Measurements from ENCODE around the gene U2AF1L4.

U2AF1L4 gene

GRCh38 chr19:35788205-35788960 is 43.2 kb upstream of the U2AF1L4 start:
- H3K36me3 ChIP-seq (ENCODE audit: control insufficient read depth in 1 of 2, insufficient read depth in 2 of 2, low read length in 2 of 2): no peaks in the 10 kb centered on the region
- H3K4me1 ChIP-seq (ENCODE audit: control insufficient read depth in 1 of 2, insufficient read depth in 2 of 2, low read length in 2 of 2): no peaks in the 10 kb centered on the region
- no peak overlapping the region for H3K27ac ChIP-seq (ENCODE audit: low read depth, low read length)
- no peak overlapping the region for H3K9ac ChIP-seq (ENCODE audit: low read depth in 1 of 2, low read length in 2 of 2)
- H3K9me3 ChIP-seq (ENCODE audit: control insufficient read depth in 1 of 2, low read length in 2 of 2): no peaks in the 10 kb centered on the region
- no peak overlapping the region for H3K4me3 ChIP-seq (ENCODE audit: low read depth in 1 of 2, low read length in 2 of 2)
- H3K27me3 ChIP-seq (ENCODE audit: control insufficient read depth in 1 of 2, insufficient read depth in 2 of 2, low read length in 2 of 2): no peaks in the 10 kb centered on the region

- Histone ChIP-seq H3K27me3 (ENCODE audit: control insufficient read depth in 1 of 2, insufficient read depth in 2 of 2, low read length in 2 of 2) (no peaks in the 10 kb centered on the region), H3K36me3 (ENCODE audit: control insufficient read depth in 1 of 2, insufficient read depth in 2 of 2, low read length in 2 of 2) (no peaks in the 10 kb centered on the region)
Observed at GRCh38 chr19:35787227-35787799, 42.1 kb upstream of the U2AF1L4 start.

GRCh38 chr19:35786299-35787160 is 41.3 kb upstream of the U2AF1L4 start:
- Histone ChIP-seq H3K27ac (ENCODE audit: low read depth, low read length) (no peak overlapping the region), H3K4me3 (ENCODE audit: low read depth in 1 of 2, low read length in 2 of 2) (no peak overlapping the region), H3K36me3 (ENCODE audit: control insufficient read depth in 1 of 2, insufficient read depth in 2 of 2, low read length in 2 of 2) (no peaks in the 10 kb centered on the region), H3K9ac (ENCODE audit: low read depth in 1 of 2, low read length in 2 of 2) (no peak overlapping the region), H3K27me3 (ENCODE audit: control insufficient read depth in 1 of 2, insufficient read depth in 2 of 2, low read length in 2 of 2) (no peaks in the 10 kb centered on the region), H3K9me3 (ENCODE audit: control insufficient read depth in 1 of 2, low read length in 2 of 2) (no peaks in the 10 kb centered on the region), H3K4me1 (ENCODE audit: control insufficient read depth in 1 of 2, insufficient read depth in 2 of 2, low read length in 2 of 2) (no peaks in the 10 kb centered on the region)

More at GRCh38 chr19:35787227-35787799, 42.1 kb upstream of the U2AF1L4 start:
- H3K4me3 ChIP-seq (ENCODE audit: low read depth in 1 of 2, low read length in 2 of 2): no peak overlapping the region
- no peak overlapping the region for H3K9ac ChIP-seq (ENCODE audit: low read depth in 1 of 2, low read length in 2 of 2)
- no peaks in the 10 kb centered on the region for H3K9me3 ChIP-seq (ENCODE audit: control insufficient read depth in 1 of 2, low read length in 2 of 2)
- no peaks in the 10 kb centered on the region for H3K4me1 ChIP-seq (ENCODE audit: control insufficient read depth in 1 of 2, insufficient read depth in 2 of 2, low read length in 2 of 2)
- no peak overlapping the region for H3K27ac ChIP-seq (ENCODE audit: low read depth, low read length)

DNA sequence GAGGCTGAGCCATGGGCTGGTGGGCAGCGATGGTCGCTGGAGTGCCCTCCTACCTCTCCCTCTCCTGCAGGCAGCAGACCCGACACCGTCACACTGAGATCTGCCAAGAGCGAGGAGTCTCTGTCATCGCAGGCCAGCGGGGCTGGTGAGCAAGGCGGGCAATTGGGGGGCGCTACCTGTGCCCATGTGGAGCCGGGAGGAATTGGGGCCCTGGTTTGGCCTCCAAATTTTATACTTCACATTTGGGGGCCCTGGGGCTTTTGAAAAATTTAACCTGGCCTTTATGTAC is 40.1 kb upstream of the U2AF1L4 start:
- Histone ChIP-seq H3K4me3 (ENCODE audit: low read depth in 1 of 2, low read length in 2 of 2) (no peak overlapping the region), H3K9me3 (ENCODE audit: control insufficient read depth in 1 of 2, low read length in 2 of 2) (no peaks in the 10 kb centered on the region), H3K27ac (ENCODE audit: low read depth, low read length) (no peak overlapping the region), H3K9ac (ENCODE audit: low read depth in 1 of 2, low read length in 2 of 2) (no peak overlapping the region), H3K27me3 (ENCODE audit: control insufficient read depth in 1 of 2, insufficient read depth in 2 of 2, low read length in 2 of 2) (no peaks in the 10 kb centered on the region), H3K4me1 (ENCODE audit: control insufficient read depth in 1 of 2, insufficient read depth in 2 of 2, low read length in 2 of 2) (no peaks in the 10 kb centered on the region), H3K36me3 (ENCODE audit: control insufficient read depth in 1 of 2, insufficient read depth in 2 of 2, low read length in 2 of 2) (no peaks in the 10 kb centered on the region)

DNA sequence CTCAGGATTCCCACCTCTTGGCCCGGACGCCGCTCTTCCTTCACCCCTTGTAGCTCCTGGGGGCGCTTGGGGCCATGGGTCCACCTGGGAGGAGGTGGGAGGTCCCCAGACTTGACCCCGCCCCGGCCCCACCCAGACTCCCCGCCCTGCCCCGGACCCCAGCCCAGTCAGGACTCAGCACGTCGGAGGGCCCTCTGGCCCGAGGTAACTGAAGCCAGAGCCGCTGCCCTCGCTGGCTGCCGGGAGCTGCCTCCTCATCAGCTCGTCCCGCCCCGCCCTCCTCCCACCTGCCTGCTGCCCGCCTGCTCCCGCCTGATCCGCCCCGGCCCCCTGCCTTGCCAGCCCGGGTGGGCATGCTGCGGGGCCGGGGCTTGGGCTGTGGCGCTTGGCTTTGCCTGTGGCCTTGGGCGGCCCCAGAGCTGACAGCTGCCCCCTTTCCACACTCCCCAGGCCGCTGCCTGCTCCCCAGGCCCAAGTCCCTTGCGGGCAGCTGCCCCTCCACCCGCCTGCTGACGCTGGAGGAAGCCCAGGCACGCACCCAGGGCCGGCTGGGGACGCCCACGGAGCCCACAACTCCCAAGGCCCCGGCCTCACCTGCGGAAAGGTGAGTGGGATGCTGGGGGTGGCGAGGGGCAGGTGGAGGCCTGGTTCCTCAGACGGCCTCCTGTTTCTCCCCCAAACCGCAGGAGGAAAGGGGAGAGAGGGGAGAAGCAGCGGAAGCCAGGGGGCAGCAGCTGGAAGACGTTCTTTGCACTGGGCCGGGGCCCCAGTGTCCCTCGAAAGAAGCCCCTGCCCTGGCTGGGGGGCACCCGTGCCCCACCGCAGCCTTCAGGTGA is 39.5 kb upstream of the U2AF1L4 start:
- Histone ChIP-seq H3K27me3 (ENCODE audit: control insufficient read depth in 1 of 2, insufficient read depth in 2 of 2, low read length in 2 of 2) (no peaks in the 10 kb centered on the region), H3K4me3 (ENCODE audit: low read depth in 1 of 2, low read length in 2 of 2) (no peak overlapping the region), H3K9me3 (ENCODE audit: control insufficient read depth in 1 of 2, low read length in 2 of 2) (no peaks in the 10 kb centered on the region), H3K9ac (ENCODE audit: low read depth in 1 of 2, low read length in 2 of 2) (no peak overlapping the region), H3K36me3 (ENCODE audit: control insufficient read depth in 1 of 2, insufficient read depth in 2 of 2, low read length in 2 of 2) (peaks cover 0 to 3% of the 10 kb centered on the region in 2 donors), H3K4me1 (ENCODE audit: control insufficient read depth in 1 of 2, insufficient read depth in 2 of 2, low read length in 2 of 2) (no peaks in the 10 kb centered on the region), H3K27ac (ENCODE audit: low read depth, low read length) (no peak overlapping the region)

GRCh38 chr19:35783469-35784434 is 38.5 kb upstream of the U2AF1L4 start:
- H3K36me3 ChIP-seq (ENCODE audit: control insufficient read depth in 1 of 2, insufficient read depth in 2 of 2, low read length in 2 of 2): peaks cover 0 to 5% of the 10 kb centered on the region in 2 donors
- no peaks in the 10 kb centered on the region for H3K4me1 ChIP-seq (ENCODE audit: control insufficient read depth in 1 of 2, insufficient read depth in 2 of 2, low read length in 2 of 2)
- no peaks in the 10 kb centered on the region for H3K27me3 ChIP-seq (ENCODE audit: control insufficient read depth in 1 of 2, insufficient read depth in 2 of 2, low read length in 2 of 2)
- H3K4me3 ChIP-seq (ENCODE audit: low read depth in 1 of 2, low read length in 2 of 2): no peak overlapping the region
- H3K9ac ChIP-seq (ENCODE audit: low read depth in 1 of 2, low read length in 2 of 2): no peak overlapping the region
- no peaks in the 10 kb centered on the region for H3K9me3 ChIP-seq (ENCODE audit: control insufficient read depth in 1 of 2, low read length in 2 of 2)
- no peak overlapping the region for H3K27ac ChIP-seq (ENCODE audit: low read depth, low read length)

- H3K36me3 ChIP-seq (ENCODE audit: control insufficient read depth in 1 of 2, insufficient read depth in 2 of 2, low read length in 2 of 2): peaks cover 0 to 6% of the 10 kb centered on the region in 2 donors
- no peaks in the 10 kb centered on the region for H3K9me3 ChIP-seq (ENCODE audit: control insufficient read depth in 1 of 2, low read length in 2 of 2)
- no peaks in the 10 kb centered on the region for H3K27me3 ChIP-seq (ENCODE audit: control insufficient read depth in 1 of 2, insufficient read depth in 2 of 2, low read length in 2 of 2)
- H3K4me1 ChIP-seq (ENCODE audit: control insufficient read depth in 1 of 2, insufficient read depth in 2 of 2, low read length in 2 of 2): no peaks in the 10 kb centered on the region
- H3K27ac ChIP-seq (ENCODE audit: low read depth, low read length): no peak overlapping the region
- H3K4me3 ChIP-seq (ENCODE audit: low read depth in 1 of 2, low read length in 2 of 2): no peak overlapping the region
- no peak overlapping the region for H3K9ac ChIP-seq (ENCODE audit: low read depth in 1 of 2, low read length in 2 of 2)
Observed at GRCh38 chr19:35782589-35782988, 37.4 kb upstream of the U2AF1L4 start.

GRCh38 chr19:35781650-35782049 is 36.4 kb upstream of the U2AF1L4 start:
- H3K36me3 ChIP-seq (ENCODE audit: control insufficient read depth in 1 of 2, insufficient read depth in 2 of 2, low read length in 2 of 2): peaks cover 0 to 6% of the 10 kb centered on the region in 2 donors
- H3K4me1 ChIP-seq (ENCODE audit: control insufficient read depth in 1 of 2, insufficient read depth in 2 of 2, low read length in 2 of 2): no peaks in the 10 kb centered on the region
- H3K27me3 ChIP-seq (ENCODE audit: control insufficient read depth in 1 of 2, insufficient read depth in 2 of 2, low read length in 2 of 2): no peaks in the 10 kb centered on the region
- no peak overlapping the region for H3K27ac ChIP-seq (ENCODE audit: low read depth, low read length)
- H3K9me3 ChIP-seq (ENCODE audit: control insufficient read depth in 1 of 2, low read length in 2 of 2): no peaks in the 10 kb centered on the region
- H3K9ac ChIP-seq (ENCODE audit: low read depth in 1 of 2, low read length in 2 of 2): no peak overlapping the region
- H3K4me3 ChIP-seq (ENCODE audit: low read depth in 1 of 2, low read length in 2 of 2): no peak overlapping the region

GRCh38 chr19:35780717-35781116 is 35.5 kb upstream of the U2AF1L4 start:
- H3K9ac ChIP-seq (ENCODE audit: low read depth in 1 of 2, low read length in 2 of 2): no peak overlapping the region
- H3K36me3 ChIP-seq (ENCODE audit: control insufficient read depth in 1 of 2, insufficient read depth in 2 of 2, low read length in 2 of 2): peaks cover 0 to 6% of the 10 kb centered on the region in 2 donors
- H3K9me3 ChIP-seq (ENCODE audit: control insufficient read depth in 1 of 2, low read length in 2 of 2): no peaks in the 10 kb centered on the region
- H3K27me3 ChIP-seq (ENCODE audit: control insufficient read depth in 1 of 2, insufficient read depth in 2 of 2, low read length in 2 of 2): no peaks in the 10 kb centered on the region
- H3K4me1 ChIP-seq (ENCODE audit: control insufficient read depth in 1 of 2, insufficient read depth in 2 of 2, low read length in 2 of 2): peaks cover 5% of the 10 kb centered on the region in 2 donors
- no peak overlapping the region for H3K27ac ChIP-seq (ENCODE audit: low read depth, low read length)
- H3K4me3 ChIP-seq (ENCODE audit: low read depth in 1 of 2, low read length in 2 of 2): no peak overlapping the region

Measured in duodenal mucosa (tissue), 2 donors.